ENCODE data around the gene ODAD2.

The ODAD2 gene

GRCh38 chr10:27998954-27999275, at the start of gene ODAD2:
Gene ODAD2 (minus strand): TSS chr10:27999079. CDS start chr10:27995142, 3,937 bp downstream.
- peak within 1 kb of the TSS; percentile 59 for H3K4me3 ChIP-seq (ENCODE audit: low read depth, low read length)

DNA sequence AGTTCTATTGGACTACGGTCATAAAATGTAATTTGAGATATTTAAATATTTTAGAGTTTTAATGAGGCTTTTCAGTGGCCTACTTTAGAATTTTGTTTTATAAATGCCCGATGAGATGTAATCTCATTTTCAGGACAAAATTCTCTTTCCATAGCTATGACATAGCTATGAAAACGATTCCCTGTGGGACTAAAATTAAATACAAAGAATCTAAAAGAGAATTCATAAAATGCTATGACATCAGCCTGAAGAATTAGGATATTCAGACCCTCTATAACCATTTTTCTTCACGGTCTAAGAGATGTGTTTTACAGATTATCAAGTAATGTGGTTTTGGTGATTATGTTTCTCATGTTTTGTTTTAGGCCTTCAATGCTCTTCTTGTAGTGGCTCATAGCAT, 48.2 kb upstream of the ODAD2 start:
- no peak overlapping the region for H3K4me3 ChIP-seq (ENCODE audit: low read depth, low read length)
- TF ChIP-seq, protein P1, sequence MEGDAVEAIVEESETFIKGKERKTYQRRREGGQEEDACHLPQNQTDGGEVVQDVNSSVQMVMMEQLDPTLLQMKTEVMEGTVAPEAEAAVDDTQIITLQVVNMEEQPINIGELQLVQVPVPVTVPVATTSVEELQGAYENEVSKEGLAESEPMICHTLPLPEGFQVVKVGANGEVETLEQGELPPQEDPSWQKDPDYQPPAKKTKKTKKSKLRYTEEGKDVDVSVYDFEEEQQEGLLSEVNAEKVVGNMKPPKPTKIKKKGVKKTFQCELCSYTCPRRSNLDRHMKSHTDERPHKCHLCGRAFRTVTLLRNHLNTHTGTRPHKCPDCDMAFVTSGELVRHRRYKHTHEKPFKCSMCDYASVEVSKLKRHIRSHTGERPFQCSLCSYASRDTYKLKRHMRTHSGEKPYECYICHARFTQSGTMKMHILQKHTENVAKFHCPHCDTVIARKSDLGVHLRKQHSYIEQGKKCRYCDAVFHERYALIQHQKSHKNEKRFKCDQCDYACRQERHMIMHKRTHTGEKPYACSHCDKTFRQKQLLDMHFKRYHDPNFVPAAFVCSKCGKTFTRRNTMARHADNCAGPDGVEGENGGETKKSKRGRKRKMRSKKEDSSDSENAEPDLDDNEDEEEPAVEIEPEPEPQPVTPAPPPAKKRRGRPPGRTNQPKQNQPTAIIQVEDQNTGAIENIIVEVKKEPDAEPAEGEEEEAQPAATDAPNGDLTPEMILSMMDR (IDR thresholded peaks at IDR 0.05; ENCODE audit: low read depth, low read length) = no peak

More at GRCh38 chr10:27998954-27999275, at the start of gene ODAD2:
- TF ChIP-seq, protein P1 (IDR thresholded peaks at IDR 0.05; ENCODE audit: low read depth, low read length) = no peak

- no peak overlapping the region for H3K4me3 ChIP-seq (ENCODE audit: low read depth, low read length)
- TF ChIP-seq, protein P1 (IDR thresholded peaks at IDR 0.05; ENCODE audit: low read depth, low read length) = no peak
Measured at GRCh38 chr10:28046579-28046978, 47.7 kb upstream of the ODAD2 start.

DNA sequence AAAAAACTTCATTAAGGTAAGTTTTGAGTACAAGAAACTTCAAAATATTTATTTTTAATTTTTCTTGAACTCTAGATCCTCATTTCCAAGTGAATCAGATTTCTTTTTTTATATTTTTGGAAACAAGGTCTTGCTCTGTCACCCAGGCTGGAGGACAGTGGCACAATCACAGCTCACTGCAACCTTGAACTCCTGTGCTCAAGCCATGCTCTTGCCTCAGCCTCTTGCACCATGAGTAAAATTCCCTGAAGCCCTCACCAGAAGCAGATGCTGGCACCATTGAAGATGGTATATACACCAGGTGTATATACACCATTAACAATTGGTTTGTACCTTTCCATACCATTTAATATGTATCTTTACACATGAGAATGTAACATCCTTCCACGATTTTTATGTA, 45.1 kb upstream of the ODAD2 start:
- H3K4me3 ChIP-seq (ENCODE audit: low read depth, low read length) = no peak overlapping the region
- TF ChIP-seq, protein P1 (IDR thresholded peaks at IDR 0.05; ENCODE audit: low read depth, low read length) = no peak

DNA sequence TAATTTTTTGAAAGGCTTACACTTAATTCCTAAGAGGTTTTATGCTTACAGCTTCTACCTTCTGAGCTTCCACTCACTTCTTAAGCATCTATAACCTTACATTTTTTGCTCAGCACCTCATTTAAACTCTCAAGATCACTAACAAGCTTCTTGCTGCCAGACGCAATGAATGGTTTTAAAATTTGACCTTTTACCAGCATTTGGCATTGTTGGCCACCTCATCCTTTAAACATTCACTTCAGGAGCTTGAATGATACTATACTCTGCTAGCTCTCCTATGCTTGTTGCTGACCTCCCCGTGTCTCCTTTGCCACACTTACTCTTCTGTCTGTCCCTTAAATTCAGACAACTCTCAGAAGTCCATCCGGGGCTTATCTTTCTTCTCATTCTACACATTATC, 37.7 kb upstream of the ODAD2 start:
- H3K4me3 ChIP-seq (ENCODE audit: low read depth, low read length) = no peak overlapping the region
- TF ChIP-seq, protein P1 (IDR thresholded peaks at IDR 0.05; ENCODE audit: low read depth, low read length) = no peak

GRCh38 chr10:28020993-28021982, 22.4 kb upstream of the ODAD2 start:
- TF ChIP-seq, protein P1 (IDR thresholded peaks at IDR 0.05; ENCODE audit: low read depth, low read length) = no peak
- H3K4me3 ChIP-seq (ENCODE audit: low read depth, low read length) = no peak overlapping the region
